K562 (cell line): ENCODE measurements around the gene FBXO4.
"Not testable (repeated sequence)": the region's sequence is repeated elsewhere in the genome, so short reads cannot be mapped to it uniquely, and the experiment has no call there.

ENCODE experiments used
- FOS ChIP-seq: IDR thresholded peaks from 3 replicates; pipeline ENCODE4 v1.6.1; 2011; ENCODE audit not compliant: insufficient read length; ENCODE audit errors: extremely low read depth
- HDAC2 ChIP-seq: fragments of 450-650 bp; IDR thresholded peaks from 2 replicates; pipeline ENCODE4 v1.6.1; 2016; ENCODE audit warnings: mild to moderate bottlenecking
- ILF3 ChIP-seq: fragments of 450-650 bp; IDR thresholded peaks from 2 replicates; pipeline ENCODE4 v1.6.1; 2018; ENCODE audit warnings: antibody characterized with exemption, mild to moderate bottlenecking, moderate library complexity, borderline replicate concordance
- TAF1 ChIP-seq: IDR thresholded peaks from 2 replicates; pipeline ENCODE4 v1.6.1; 2011; ENCODE audit warnings: mild to moderate bottlenecking, low read length, moderate library complexity; ENCODE audit not compliant: insufficient read depth, control insufficient read depth, severe bottlenecking; ENCODE audit errors: extremely low read depth
- ZEB2 ChIP-seq: fragments of 450-650 bp; IDR thresholded peaks from 2 replicates; pipeline ENCODE4 v1.6.1; 2016
- TF ChIP-seq, protein P1 (sequence below): sonication (generic); formaldehyde crosslinking; IDR thresholded peaks from 2 replicates; pipeline ENCODE4 v1.8.1; 2022; ENCODE audit warnings: missing genetic modification reagents

DNA sequence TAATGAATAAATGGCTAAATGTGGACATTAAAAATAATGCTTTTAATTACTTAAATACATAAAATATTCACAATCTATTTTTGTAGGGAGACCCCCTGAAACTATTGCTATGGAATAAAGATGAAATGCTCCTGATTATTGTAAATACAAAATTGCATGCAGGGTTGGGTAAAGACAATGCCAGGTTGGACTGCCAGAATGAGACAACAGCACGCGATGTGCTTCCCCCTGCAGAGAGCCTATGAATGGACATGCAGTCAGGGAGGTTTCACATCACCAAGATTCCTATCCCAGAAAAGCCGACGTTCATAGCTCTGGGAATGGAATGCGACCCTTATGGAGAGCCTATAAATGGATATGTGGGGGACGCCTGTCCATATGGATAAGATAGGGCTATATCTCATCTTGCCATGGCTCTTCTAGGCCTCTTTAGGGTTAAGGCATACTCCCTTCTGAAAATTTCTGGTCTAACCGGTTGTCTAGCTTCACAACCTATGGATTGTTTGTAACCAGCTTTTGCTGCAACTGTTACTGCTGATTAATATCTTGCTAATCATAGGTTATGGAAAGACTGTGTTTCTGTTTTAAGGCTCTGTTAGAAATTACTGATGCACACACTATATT, 20.4 kb downstream of the FBXO4 start:
- not testable (repeated sequence) for TF ChIP-seq TAF1, ZEB2, ILF3, FOS, HDAC2
- TF ChIP-seq, protein P1, sequence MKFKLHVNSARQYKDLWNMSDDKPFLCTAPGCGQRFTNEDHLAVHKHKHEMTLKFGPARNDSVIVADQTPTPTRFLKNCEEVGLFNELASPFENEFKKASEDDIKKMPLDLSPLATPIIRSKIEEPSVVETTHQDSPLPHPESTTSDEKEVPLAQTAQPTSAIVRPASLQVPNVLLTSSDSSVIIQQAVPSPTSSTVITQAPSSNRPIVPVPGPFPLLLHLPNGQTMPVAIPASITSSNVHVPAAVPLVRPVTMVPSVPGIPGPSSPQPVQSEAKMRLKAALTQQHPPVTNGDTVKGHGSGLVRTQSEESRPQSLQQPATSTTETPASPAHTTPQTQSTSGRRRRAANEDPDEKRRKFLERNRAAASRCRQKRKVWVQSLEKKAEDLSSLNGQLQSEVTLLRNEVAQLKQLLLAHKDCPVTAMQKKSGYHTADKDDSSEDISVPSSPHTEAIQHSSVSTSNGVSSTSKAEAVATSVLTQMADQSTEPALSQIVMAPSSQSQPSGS (CRISPR knock-in tag), result not testable (repeated sequence)
